ENCODE results near the gene RSU1. TPM values are rescaled to one million over a fixed set of nuclear protein-coding genes. Genes with fewer than 3 reads are reported as not detected.

Gene RSU1
- total and polyA plus RNA-seq, 2 donors (not counting 1 experiment from before 2014, with no cell fraction given), result 46.9 to 252 TPM

DNA sequence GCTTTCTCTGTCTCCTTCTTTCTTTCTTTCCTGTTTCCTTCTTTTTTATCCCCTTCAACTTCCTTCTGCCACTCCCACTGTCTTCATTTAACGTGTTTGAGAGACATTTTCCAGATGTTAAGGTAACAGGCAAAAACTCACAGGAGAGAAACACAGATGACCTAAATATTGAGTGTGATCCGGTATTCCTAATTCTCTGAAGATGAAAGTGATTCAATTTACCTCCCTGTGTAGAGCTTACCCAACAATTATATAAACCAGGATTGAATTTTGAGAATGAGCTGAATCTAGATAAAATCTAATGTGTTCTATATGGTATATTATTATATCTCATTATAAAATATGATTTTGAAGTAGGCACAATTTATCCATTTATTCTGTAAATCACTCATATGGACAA is 46.5 kb upstream of the RSU1 start:
- no peaks in the 10 kb centered on the region for H4K20me1 ChIP-seq (ENCODE audit: control insufficient read depth, extremely low read depth, insufficient read depth, low read length)
- no peaks in the 10 kb centered on the region for H3K9me3 ChIP-seq (ENCODE audit: control insufficient read depth, insufficient read depth, low read depth, low read length)
- H3K27me3 ChIP-seq (ENCODE audit: control insufficient read depth, insufficient read depth, low read length), result no peaks in the 10 kb centered on the region
- H3K4me1 ChIP-seq (ENCODE audit: control insufficient read depth, extremely low read depth, insufficient read depth, low read length), result no peaks in the 10 kb centered on the region
- no peak overlapping the region for H2AFZ ChIP-seq (ENCODE audit: low read length)
- H3K4me3 ChIP-seq (replicated peaks in 1 of 4; ENCODE audit: control extremely low read depth in 1 of 4, insufficient read depth in 1 of 4, low read depth in 3 of 4, low read length in 4 of 4), result no peak overlapping the region
- H3K27ac ChIP-seq (ENCODE audit: insufficient read depth, low read length), result no peak overlapping the region
- H3K79me2 ChIP-seq (ENCODE audit: control insufficient read depth, insufficient read depth, low read length), result no peaks in the 10 kb centered on the region
- no peak overlapping the region for H3K4me2 ChIP-seq (ENCODE audit: extremely low read depth, insufficient read depth, low read length)
- no peaks in the 10 kb centered on the region for H3K36me3 ChIP-seq (ENCODE audit: control insufficient read depth, insufficient read depth, low read length)
- no peak overlapping the region for H3K9ac ChIP-seq (ENCODE audit: insufficient read depth, low read length)
- TF ChIP-seq EZH2 (IDR thresholded peaks at IDR 0.05; ENCODE audit: low read length, missing control alignments), result no peak
- TF ChIP-seq, protein P1, sequence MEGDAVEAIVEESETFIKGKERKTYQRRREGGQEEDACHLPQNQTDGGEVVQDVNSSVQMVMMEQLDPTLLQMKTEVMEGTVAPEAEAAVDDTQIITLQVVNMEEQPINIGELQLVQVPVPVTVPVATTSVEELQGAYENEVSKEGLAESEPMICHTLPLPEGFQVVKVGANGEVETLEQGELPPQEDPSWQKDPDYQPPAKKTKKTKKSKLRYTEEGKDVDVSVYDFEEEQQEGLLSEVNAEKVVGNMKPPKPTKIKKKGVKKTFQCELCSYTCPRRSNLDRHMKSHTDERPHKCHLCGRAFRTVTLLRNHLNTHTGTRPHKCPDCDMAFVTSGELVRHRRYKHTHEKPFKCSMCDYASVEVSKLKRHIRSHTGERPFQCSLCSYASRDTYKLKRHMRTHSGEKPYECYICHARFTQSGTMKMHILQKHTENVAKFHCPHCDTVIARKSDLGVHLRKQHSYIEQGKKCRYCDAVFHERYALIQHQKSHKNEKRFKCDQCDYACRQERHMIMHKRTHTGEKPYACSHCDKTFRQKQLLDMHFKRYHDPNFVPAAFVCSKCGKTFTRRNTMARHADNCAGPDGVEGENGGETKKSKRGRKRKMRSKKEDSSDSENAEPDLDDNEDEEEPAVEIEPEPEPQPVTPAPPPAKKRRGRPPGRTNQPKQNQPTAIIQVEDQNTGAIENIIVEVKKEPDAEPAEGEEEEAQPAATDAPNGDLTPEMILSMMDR (conservative IDR thresholded peaks at IDR 0.05 in 1 of 2, IDR thresholded peaks at IDR 0.05 in 1 of 2; ENCODE audit: low read depth in 1 of 2, low read length in 2 of 2), result no peak
- DNase-seq (ENCODE audit: low read depth in 2 of 2), result no peak

DNA sequence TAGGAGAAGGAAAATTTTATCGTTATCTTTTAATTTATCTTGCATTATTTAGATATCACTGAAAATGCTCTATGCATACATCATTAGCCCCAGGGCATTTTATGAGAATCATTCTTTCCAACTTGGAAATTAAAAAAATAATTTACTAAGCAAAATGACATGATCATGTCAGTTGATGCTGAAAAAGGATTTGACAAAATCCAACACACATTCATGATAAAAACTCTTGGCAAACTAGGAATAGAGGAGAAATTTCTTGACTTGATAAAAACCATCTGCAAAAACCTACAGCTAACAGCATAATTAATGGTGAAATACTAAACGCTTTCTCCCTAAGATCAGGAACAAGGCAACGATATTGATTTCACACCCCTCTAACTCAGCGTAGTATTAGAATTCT is 40.2 kb upstream of the RSU1 start:
- no peak for DNase-seq (ENCODE audit: low read depth in 2 of 2)
- H2AFZ ChIP-seq (ENCODE audit: low read length), result no peak overlapping the region
- no peaks in the 10 kb centered on the region for H3K4me1 ChIP-seq (ENCODE audit: control insufficient read depth, extremely low read depth, insufficient read depth, low read length)
- H3K9ac ChIP-seq (ENCODE audit: insufficient read depth, low read length), result no peak overlapping the region
- H4K20me1 ChIP-seq (ENCODE audit: control insufficient read depth, extremely low read depth, insufficient read depth, low read length), result no peaks in the 10 kb centered on the region
- H3K4me3 ChIP-seq (replicated peaks in 1 of 4; ENCODE audit: control extremely low read depth in 1 of 4, insufficient read depth in 1 of 4, low read depth in 3 of 4, low read length in 4 of 4), result no peak overlapping the region
- no peaks in the 10 kb centered on the region for H3K79me2 ChIP-seq (ENCODE audit: control insufficient read depth, insufficient read depth, low read length)
- H3K4me2 ChIP-seq (ENCODE audit: extremely low read depth, insufficient read depth, low read length), result no peak overlapping the region
- no peaks in the 10 kb centered on the region for H3K9me3 ChIP-seq (ENCODE audit: control insufficient read depth, insufficient read depth, low read depth, low read length)
- no peaks in the 10 kb centered on the region for H3K27me3 ChIP-seq (ENCODE audit: control insufficient read depth, insufficient read depth, low read length)
- no peak overlapping the region for H3K27ac ChIP-seq (ENCODE audit: insufficient read depth, low read length)
- H3K36me3 ChIP-seq (ENCODE audit: control insufficient read depth, insufficient read depth, low read length), result no peaks in the 10 kb centered on the region
- no peak for TF ChIP-seq EZH2 (IDR thresholded peaks at IDR 0.05; ENCODE audit: low read length, missing control alignments)
- TF ChIP-seq, protein P1 (conservative IDR thresholded peaks at IDR 0.05 in 1 of 2, IDR thresholded peaks at IDR 0.05 in 1 of 2; ENCODE audit: low read depth in 1 of 2, low read length in 2 of 2), result no peak

DNA sequence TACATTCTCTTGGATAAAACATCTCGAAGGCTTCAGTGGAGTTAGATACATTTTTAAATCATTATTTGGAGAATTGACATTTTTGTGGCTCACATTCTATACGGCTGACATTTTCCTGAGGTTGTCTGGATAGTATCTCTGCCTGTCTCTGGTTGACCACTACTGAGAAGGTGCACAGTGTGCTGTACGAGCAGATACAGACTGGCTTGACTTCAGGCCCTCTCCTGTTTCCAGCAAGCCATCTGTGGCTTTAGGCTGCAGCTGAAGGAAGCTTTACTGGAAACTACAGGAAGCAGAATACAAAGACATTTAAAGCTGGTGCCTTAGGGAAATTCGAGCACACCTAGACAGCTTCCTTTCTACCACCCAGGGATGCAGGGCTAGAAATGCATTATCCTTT is 39.3 kb upstream of the RSU1 start:
- H3K9ac ChIP-seq (ENCODE audit: insufficient read depth, low read length), result no peak overlapping the region
- no peaks in the 10 kb centered on the region for H3K36me3 ChIP-seq (ENCODE audit: control insufficient read depth, insufficient read depth, low read length)
- DNase-seq (ENCODE audit: low read depth in 2 of 2), result peak in 1 of 2 donors; percentile 82
- no peaks in the 10 kb centered on the region for H3K4me1 ChIP-seq (ENCODE audit: control insufficient read depth, extremely low read depth, insufficient read depth, low read length)
- no peak for TF ChIP-seq EZH2 (IDR thresholded peaks at IDR 0.05; ENCODE audit: low read length, missing control alignments)
- TF ChIP-seq, protein P1 (conservative IDR thresholded peaks at IDR 0.05 in 1 of 2, IDR thresholded peaks at IDR 0.05 in 1 of 2; ENCODE audit: low read depth in 1 of 2, low read length in 2 of 2), result no peak
- H2AFZ ChIP-seq (ENCODE audit: low read length), result no peak overlapping the region
- H3K9me3 ChIP-seq (ENCODE audit: control insufficient read depth, insufficient read depth, low read depth, low read length), result no peaks in the 10 kb centered on the region
- H4K20me1 ChIP-seq (ENCODE audit: control insufficient read depth, extremely low read depth, insufficient read depth, low read length), result no peaks in the 10 kb centered on the region
- no peak overlapping the region for H3K4me2 ChIP-seq (ENCODE audit: extremely low read depth, insufficient read depth, low read length)
- no peak overlapping the region for H3K4me3 ChIP-seq (replicated peaks in 1 of 4; ENCODE audit: control extremely low read depth in 1 of 4, insufficient read depth in 1 of 4, low read depth in 3 of 4, low read length in 4 of 4)
- H3K27me3 ChIP-seq (ENCODE audit: control insufficient read depth, insufficient read depth, low read length), result no peaks in the 10 kb centered on the region
- H3K27ac ChIP-seq (ENCODE audit: insufficient read depth, low read length), result no peak overlapping the region
- H3K79me2 ChIP-seq (ENCODE audit: control insufficient read depth, insufficient read depth, low read length), result no peaks in the 10 kb centered on the region
